PFSK-1 (cell line): ENCODE measurements around the gene SMARCA1.

Experiments used
- FOXP2 ChIP-seq: optimal IDR thresholded peaks from 2 replicates; pipeline ENCODE3; 2011; ENCODE audit warnings: borderline replicate concordance, control low read depth, inconsistent platforms; ENCODE audit not compliant: insufficient read depth; ENCODE audit errors: extremely low read length, extremely low read depth
- POLR2AphosphoS5 ChIP-seq: IDR thresholded peaks from 2 replicates; pipeline ENCODE4 v1.6.1; 2012; ENCODE audit warnings: low read depth, mild to moderate bottlenecking, control low read depth, low read length, moderate library complexity
- REST ChIP-seq, 2 experiments: IDR thresholded peaks; 2 replicates each; pipeline versions ENCODE4 v1.6.1 to v1.8.0; 2011 to 2012; ENCODE audit warnings: low read depth in 2 of 2, low read length in 2 of 2, control low read depth in 1 of 2, inconsistent platforms in 1 of 2, mild to moderate bottlenecking in 1 of 2, moderate library complexity in 1 of 2; ENCODE audit not compliant: insufficient read depth in 1 of 2
- SIN3A ChIP-seq: IDR thresholded peaks from 2 replicates; pipeline ENCODE4 v1.6.1; 2012; ENCODE audit warnings: mild to moderate bottlenecking, low read length, moderate library complexity, borderline replicate concordance; ENCODE audit not compliant: insufficient read depth
- TAF1 ChIP-seq: IDR thresholded peaks from 2 replicates; pipeline ENCODE4 v1.6.1; 2012; ENCODE audit warnings: low read length, control low read depth, borderline replicate concordance; ENCODE audit not compliant: insufficient read depth

Gene SMARCA1

GRCh38 chrX:129561453-129561852 lies 38.2 kb upstream of the SMARCA1 start:
- TF ChIP-seq POLR2AphosphoS5 (no peak), SIN3A (no peak), REST (IDR thresholded peaks at IDR 0.05; ENCODE audit: insufficient read depth in 1 of 2, low read depth in 2 of 2, low read length in 2 of 2) (no peak), TAF1 (no peak), FOXP2 (no peak)

- TF ChIP-seq POLR2AphosphoS5: no peak
- TF ChIP-seq REST (IDR thresholded peaks at IDR 0.05; ENCODE audit: insufficient read depth in 1 of 2, low read depth in 2 of 2, low read length in 2 of 2): no peak
- no peak for TF ChIP-seq TAF1
- no peak for TF ChIP-seq FOXP2
- no peak for TF ChIP-seq SIN3A
Measured at GRCh38 chrX:129559783-129560182, 36.5 kb upstream of the SMARCA1 start.

- no peak for TF ChIP-seq FOXP2
- no peak for TF ChIP-seq TAF1
- no peak for TF ChIP-seq REST (IDR thresholded peaks at IDR 0.05; ENCODE audit: insufficient read depth in 1 of 2, low read depth in 2 of 2, low read length in 2 of 2)
- no peak for TF ChIP-seq POLR2AphosphoS5
- TF ChIP-seq SIN3A: no peak
Measured at GRCh38 chrX:129557844-129558480, 34.7 kb upstream of the SMARCA1 start.

- no peak for TF ChIP-seq REST (IDR thresholded peaks at IDR 0.05; ENCODE audit: insufficient read depth in 1 of 2, low read depth in 2 of 2, low read length in 2 of 2)
- TF ChIP-seq FOXP2: no peak
- TF ChIP-seq SIN3A: no peak
- no peak for TF ChIP-seq POLR2AphosphoS5
- no peak for TF ChIP-seq TAF1
Measured at GRCh38 chrX:129556806-129557315, 33.6 kb upstream of the SMARCA1 start.
